ENCODE results near the gene ANKRD63. TPM values are rescaled to one million over a fixed set of nuclear protein-coding genes. Genes with fewer than 3 reads are reported as not detected.
A peak's percentile ranks its signal among the peaks of the same experiment; 100 is the strongest.

Gene ANKRD63
- total RNA-seq, 4 donors from 2014 or later: not detected

DNA sequence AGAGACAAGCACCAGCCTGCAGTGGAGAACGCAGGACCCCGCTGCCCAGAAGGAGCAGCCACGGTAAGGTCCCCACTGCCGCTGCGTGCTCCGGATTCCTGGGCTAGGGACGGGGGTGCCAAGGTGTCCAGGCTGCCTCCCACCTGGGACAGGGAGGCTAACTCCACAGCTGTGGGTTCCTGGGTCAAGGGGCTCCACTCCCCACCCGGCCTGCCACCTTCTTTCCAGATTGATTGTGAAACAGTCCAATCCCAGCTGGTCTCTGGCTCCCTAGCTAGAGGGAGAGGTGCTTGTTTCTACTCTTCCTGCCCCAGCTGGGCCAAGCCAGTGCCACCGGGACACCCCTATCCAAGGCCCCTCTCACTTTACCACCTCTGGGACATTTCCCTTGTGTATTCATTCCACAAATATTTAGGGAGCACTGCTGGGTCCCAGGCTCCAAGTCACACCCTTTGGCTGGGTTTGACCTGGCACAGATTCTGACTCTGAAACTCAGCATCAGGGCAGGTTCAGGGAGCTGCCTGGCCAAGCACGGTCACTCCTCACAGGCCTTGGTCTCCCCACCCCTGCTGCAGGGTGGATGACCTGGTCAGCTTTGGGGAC is 42.1 kb downstream of the ANKRD63 start:
- no peak for TF ChIP-seq POLR2A (IDR thresholded peaks at IDR 0.05)
- no peak for TF ChIP-seq CTCF (IDR thresholded peaks at IDR 0.05)
- 64 to 75% methylated on average over 10 of the region's 10 CpGs for WGBS, 2 donors
- DNase-seq (ENCODE audit: low spot score in 2 of 2): peak in 1 of 2 donors; percentile 81
- intact Hi-C loops (cut with DNase I; ENCODE audit: low total_unique reads): no loop called here
- no peak overlapping the region for H3K4me3 ChIP-seq (ENCODE audit: low read depth, poor library complexity, severe bottlenecking)

- TF ChIP-seq POLR2A (IDR thresholded peaks at IDR 0.05) (no peak), CTCF (IDR thresholded peaks at IDR 0.05) (no peak)
- WGBS, 2 donors: 48 to 60% methylated on average over 14 to 18 of the region's 19 CpGs
- peak overlapping the region; percentile 21 for H3K4me3 ChIP-seq (ENCODE audit: low read depth, poor library complexity, severe bottlenecking)
- DNase-seq (ENCODE audit: low spot score in 2 of 2): peak in 1 of 2 donors; percentile 84
- intact Hi-C loops (cut with DNase I; ENCODE audit: low total_unique reads): no loop called here
Measured at GRCh38 chr15:40239693-40240618, 42.9 kb downstream of the ANKRD63 start.

DNA sequence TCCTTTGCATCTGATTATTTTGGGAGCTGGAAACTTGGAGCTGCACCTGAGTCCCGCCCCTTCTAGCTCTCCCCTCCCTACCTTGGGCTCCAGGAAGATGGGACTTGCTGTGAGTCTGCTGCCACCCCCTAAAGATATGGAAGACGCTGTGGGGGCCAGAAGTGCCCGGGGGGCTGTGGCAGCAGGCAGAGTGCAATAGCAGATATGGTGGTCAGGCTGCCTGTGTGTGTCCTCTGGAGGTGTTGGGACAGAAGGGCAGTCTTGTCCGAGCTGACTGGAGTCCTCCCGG is 43.5 kb downstream of the ANKRD63 start:
- peak overlapping the region; percentile 21 for H3K4me3 ChIP-seq (ENCODE audit: low read depth, poor library complexity, severe bottlenecking)
- TF ChIP-seq CTCF (IDR thresholded peaks at IDR 0.05) (no peak), POLR2A (IDR thresholded peaks at IDR 0.05) (no peak)
- DNase-seq (ENCODE audit: low spot score in 2 of 2): no peak
- intact Hi-C loops (cut with DNase I; ENCODE audit: low total_unique reads): no loop called here
- 28 to 31% methylated on average over 5 of the region's 5 CpGs for WGBS, 2 donors

GRCh38 chr15:40238532-40239403 is 44.1 kb downstream of the ANKRD63 start, which contains the start of gene PAK6:
Gene PAK6 (plus strand): TSS chr15:40239063. CDS start chr15:40264786, 25,723 bp downstream.
- intact Hi-C loops (cut with DNase I; ENCODE audit: low total_unique reads): no loop called here
- 5 to 6% methylated on average over 32 to 37 of the region's 39 CpGs for WGBS, 2 donors
- H3K4me3 ChIP-seq (ENCODE audit: low read depth, poor library complexity, severe bottlenecking): peak within 1 kb of the TSS; percentile 21
- DNase-seq (ENCODE audit: low spot score in 2 of 2): peak; percentile 81 to 93
- TF ChIP-seq CTCF (IDR thresholded peaks at IDR 0.05): no peak
- no peak for TF ChIP-seq POLR2A (IDR thresholded peaks at IDR 0.05)

DNA sequence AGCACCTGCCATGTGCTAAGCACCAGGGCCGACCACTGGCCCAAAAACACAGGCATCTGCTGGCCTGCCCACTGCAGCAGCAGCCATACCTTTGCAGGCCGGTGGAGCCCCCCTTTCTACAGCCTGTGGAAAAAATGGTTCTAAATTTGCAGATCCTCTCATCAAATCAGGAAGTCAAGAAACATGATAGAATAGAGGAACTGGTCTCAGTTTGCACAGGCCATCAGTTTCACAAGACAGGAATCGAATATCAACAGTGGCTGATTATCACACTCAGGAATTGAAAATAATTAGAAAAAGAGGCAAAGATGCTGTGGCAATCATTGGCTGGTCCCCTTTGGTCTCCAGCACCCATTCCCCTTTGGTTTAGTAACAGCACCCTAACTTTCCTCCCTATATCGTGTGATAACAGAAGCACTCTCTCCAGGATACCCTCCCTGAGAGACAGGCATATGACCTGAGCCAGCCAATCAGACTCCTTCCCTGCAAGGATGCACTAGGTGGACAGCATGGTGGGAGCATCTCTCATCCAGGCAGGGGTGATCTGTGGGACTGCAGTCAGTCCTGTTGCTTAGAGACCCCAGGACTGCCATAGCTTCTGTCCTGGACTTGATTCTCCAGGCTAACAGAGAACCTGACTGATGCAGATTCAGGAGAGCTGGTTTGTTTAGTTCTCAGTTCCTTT is 47.5 kb downstream of the ANKRD63 start:
- no peak overlapping the region for H3K4me3 ChIP-seq (ENCODE audit: low read depth, poor library complexity, severe bottlenecking)
- intact Hi-C loops (cut with DNase I; ENCODE audit: low total_unique reads): no loop called here
- TF ChIP-seq POLR2A (IDR thresholded peaks at IDR 0.05) (no peak), CTCF (IDR thresholded peaks at IDR 0.05) (no peak)
- 73 to 76% methylated on average over 4 of the region's 4 CpGs for WGBS, 2 donors
- no peak for DNase-seq (ENCODE audit: low spot score in 2 of 2)

Measured in lower leg skin (tissue), 4 donors.